GM18502 (cell line): ENCODE results near the gene GPR157.
A peak's percentile ranks its signal among the peaks of the same experiment; 100 is the strongest.
"Not testable (repeated sequence)": the region's sequence is repeated elsewhere in the genome, so short reads cannot be mapped to it uniquely, and the experiment has no call there.

Experiments
- ATAC-seq: cut with Tn5 transposase; IDR thresholded peaks from one replicate; pipeline ENCODE4 v1.9.1; 2021; ENCODE audit warnings: mild to moderate bottlenecking; ENCODE audit not compliant: unreplicated experiment, poor library complexity

The GPR157 gene

DNA sequence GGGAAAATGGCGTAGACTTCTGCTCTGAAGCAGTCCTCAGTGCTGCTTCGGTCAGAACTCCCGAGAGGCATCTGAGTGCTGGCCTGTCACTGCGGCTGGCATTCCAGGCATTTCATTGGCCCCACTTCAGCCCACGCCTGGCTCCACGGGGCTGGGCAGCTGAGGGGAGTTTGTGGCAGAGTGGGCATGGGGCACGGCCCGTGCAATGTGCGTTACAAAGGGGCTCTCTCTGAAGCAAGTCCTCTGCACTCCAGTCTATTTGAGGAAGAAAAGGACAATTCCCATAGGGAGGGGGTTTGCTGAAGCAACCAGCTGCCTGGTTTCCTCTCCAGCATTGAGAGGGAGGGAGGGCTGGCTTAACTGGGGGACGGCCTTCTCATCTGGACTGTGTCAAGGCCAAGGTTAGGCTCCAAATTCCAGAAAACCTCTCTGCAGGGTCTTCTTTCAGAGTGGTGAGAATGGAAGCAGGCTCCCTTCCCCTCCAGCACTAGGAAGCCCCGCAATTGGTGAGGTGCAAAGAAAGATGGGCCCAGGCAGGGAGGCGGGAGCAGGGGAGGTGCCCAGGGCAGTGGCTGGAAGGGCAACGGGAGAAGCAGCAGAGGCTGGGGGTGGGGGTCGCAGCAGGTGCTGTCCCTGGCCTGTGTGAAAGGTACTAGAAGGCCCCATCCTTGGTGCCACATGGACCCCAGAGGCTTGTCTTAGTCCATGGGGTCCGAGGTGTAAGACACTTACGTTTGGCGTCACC lies 21.1 kb upstream of the GPR157 start:
- no peak for ATAC-seq

DNA sequence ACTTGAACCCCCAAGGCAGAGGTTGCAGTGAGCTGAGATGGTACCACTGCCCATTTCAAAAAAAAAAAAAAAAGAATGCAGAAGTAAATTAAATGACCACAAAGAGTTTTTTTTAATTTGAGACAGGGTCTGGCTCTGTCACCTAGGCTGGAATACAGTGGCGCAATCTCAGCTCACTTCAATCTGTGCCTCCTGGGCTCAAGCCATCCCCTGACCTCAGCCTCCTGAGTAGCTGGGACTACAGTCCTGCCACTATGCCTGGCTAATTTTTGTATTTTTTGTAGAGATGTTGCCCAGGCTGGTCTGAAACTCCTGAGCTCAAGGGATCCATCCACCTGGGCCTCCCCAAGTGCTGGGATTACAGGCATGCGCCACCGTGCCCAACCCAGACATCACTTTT lies 20.2 kb upstream of the GPR157 start:
- no peak for ATAC-seq

DNA sequence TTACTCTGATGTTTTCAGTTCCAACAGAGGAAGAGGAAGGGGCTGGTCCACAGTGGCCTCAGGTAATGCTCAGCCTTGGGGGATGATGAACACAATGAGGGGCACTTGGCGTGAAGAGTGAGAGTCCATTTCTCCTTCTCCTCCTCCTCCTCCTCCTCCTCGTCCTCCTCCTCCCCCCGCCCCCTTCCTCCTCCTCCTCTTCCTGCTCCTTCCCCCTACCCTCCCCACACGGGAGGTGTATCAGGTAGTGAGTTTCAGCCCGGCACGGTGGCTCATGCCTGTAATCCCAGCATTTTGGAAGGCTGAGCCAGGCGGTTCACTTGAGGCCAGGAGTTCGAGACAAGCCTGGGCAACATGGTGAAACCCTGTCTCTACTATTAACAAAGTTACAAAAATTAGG lies 17.3 kb upstream of the GPR157 start:
- no peak for ATAC-seq

DNA sequence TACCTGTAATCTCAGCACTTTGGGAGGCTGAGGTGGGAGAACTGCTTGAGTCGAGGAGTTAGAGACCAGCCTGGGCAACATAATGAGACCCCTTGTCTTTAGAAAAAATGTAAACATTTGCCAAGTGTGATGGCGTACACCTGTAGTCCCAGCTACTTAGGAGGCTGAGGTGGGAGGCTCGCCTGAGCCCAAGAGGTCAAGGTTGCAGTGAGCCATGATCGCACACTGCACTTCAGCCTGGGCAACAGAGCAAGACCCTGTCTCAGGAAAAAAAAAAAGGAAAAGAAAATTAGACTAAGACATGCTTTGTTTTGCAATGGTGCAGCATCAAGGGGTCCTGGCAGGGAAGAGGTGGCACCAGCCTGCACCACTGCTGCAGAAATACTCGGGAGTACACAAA lies 16.8 kb upstream of the GPR157 start:
- no peak for ATAC-seq

DNA sequence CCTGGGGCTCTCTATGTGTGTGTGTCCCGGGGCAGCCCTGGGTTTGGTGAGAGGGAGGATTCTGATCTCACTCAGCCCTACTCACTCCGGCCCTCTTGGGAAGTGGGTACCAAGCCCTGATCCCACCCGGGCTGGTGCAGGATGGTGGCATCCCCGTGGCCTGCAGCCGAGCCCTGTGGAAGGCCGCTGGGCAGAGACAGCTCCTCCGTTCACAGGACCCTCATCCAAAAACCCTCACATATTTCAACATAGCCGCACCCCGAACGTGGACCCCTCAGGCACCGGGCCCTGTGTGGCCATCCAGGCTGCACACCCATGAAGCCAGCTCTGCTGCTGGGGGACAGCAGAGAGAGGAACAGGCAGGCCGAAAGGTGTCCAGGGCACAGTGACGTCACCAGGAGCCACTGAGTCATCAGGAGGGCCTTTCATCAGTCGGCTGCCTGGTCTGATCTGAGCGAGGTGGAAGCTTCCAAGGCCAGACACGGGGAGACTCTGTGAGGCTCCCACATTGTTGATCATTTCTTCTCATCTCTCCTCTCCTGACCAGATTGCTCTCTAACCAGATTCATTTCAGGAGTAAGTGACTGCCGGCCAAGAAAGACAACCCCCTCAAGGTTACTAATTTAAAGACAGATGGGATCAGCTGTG lies 16.2 kb upstream of the GPR157 start:
- no peak for ATAC-seq

DNA sequence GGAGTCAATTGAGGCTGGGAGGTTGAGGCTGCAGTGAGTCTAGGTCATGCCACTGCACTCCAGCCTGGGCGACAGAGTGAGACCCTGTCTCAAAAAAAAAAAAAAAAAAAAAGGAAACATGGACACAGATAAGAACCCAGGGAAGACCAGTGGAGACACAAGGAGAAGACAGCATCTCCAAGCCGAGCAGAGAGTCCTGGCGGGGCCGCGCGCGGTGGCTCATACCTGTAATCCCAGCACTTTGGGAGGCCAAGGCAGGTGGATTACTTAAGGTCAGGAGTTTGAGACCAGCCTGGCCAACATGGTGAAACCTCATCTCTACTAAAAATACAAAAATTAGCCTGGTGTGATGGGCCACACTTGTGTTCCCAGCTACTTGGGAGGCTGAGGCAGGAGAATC lies 15.6 kb upstream of the GPR157 start:
- not testable (repeated sequence) for ATAC-seq

DNA sequence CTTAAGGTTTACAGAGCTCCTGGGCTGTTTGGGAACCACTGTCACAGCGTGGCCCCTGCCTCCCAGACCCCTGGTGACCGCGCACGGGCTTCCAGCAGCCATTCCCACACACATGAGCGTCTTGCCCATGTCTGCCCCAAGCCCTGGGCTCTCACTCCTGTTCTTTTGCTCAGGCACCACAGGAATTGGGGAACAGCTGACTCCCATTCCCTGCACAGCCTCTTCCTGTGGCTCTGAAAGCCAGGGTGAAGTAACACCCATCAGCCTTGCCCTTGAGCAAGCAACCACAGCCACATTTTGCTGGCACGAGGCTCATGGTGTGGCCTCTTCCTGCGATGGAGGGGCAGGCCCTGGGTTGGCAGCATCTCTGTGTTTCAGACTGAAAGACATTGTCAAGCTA lies 14.3 kb upstream of the GPR157 start:
- ATAC-seq = no peak

DNA sequence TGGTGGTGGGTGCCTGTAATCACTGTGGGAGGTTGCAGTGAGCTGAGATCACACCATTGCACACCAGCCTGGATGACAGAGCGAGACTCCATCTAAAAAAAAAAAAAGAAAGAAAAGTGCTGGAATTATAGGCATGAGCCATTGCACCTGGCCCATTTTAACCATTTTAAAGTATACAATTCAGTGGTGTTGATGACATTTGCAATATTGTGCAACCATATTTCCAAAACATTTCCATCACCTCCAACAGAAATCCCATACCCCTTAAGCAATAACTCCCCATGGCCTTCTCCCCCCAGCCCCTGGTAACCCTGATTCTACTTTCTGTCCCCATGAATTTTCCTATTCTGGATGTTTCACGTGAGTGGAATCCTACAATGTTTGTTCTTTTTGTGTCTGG lies 11.0 kb upstream of the GPR157 start:
- no peak for ATAC-seq

DNA sequence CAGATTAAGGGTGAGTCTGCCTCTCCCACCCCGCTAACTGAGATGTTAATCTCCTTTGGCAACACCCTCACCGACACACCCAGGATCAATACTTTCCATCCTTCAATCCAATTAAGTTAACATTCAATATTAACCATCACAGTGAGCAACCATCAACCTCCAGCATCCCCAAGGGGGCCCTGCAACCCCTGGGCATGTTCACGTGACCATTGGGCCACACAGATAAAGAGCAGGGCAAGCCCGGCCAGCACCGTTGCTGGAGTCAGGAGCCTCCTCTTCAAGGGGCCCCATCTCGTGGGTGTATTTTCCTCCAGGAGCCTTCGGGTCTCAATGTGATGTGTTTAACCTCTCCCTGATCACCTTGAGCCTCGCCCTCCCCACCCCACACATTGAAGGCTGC lies 8.0 kb upstream of the GPR157 start:
- ATAC-seq = no peak

DNA sequence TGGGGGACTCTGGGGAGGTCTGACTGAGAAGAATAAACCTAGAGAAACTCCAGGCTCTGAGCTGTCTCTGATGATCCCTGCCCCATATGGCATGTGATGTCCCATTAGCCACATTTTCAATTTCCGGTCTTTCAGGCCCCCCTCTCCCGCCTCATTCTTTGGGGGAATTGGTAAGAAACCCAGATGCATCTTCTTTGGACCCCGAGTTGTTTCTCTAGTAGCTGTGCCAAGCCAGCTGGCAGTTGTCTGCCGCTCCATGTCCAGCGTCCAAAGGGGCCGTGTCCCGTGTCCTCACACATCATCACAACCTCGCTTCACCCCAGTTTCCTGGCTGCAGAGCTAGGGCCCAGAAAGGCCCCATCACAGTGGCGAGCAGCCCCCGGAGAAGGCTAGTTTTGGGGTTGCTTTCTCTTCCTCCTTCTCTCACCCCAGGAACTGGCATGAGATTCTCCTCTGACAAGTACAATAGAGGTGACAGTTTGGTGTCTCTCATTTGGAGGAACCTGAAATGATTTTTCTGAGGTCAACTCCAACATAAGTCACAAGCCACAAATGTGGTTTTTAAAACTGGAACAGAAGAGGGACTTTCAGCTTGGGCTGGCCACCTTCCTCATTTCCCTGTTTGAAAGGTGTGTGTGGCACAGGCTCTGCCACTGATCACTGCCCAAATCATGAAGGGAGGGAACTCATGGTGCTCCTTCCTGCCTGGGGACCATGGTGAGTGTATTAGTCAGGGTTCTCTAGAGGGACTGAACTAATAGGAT lies 6.4 kb upstream of the GPR157 start:
- ATAC-seq = no peak

DNA sequence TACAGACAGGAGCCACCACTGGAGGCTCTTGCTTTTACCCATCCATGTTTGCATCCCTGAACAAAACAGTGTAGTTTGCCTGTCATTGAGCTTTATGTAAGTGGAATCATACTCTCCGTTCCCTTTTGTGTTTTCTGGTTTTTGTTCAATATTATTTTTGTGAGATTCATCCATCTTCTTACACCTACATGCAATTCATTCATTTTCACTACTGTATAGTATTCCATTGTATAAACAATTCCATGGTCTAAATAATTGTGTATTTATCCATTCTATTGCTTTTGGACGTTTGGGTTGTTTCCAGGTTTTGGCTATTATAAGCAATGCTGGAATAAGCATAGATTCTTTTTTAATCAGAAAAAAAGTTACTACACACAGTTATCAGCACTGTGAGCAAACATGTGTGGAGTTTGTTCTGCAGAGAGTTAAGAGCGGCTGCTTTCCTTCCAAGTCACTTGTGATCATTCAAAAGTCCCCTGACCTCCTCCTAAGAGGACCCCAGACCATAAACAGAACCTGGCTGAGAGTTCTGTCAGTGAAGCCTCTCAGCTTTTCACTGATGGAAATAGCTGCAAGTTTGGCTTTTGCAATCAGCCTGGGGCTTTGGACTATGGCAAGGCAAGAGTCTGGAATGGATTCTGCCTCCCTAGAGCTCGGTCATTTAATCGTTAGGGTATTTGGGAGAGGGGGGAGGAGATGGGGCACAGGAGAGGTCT lies 5.1 kb upstream of the GPR157 start:
- ATAC-seq = no peak

DNA sequence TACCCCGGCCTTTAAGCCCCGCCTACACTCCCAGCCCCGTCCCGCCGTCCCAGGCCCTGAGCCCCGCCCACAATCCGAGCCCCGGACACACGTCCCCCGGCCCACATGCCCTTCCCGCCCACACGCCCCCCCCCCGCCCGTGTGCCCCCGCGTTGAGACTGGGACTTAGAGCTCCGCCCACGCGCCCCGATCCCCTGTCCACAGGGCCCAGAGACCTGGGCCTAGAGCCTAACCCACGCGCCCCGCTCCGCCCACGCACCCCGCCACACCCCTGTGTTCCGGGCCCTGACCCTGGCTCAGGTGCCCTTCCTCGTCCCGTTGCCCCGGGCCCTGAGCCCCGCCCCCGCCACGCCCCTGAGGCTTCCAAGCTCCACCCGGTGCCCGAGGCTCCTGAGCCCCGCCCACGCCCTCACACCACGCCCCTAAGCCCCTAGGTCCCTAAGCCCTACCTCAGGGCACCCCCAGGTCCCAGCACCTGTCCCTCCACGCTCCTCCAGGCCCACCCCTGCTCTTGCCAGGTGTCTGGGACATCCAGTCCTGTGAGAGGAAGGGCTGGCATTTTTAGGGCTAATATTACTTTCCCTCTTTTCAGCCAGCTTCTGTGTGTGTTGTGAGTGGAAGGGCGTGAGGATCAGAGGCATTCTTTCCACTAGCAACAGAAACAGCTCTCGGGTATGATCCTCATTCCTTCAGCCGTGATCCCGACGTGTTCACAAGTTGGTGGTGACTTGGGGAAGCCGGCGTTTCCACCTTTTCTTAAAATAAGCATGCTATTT lies 552 bp upstream of the GPR157 start:
- peak; percentile 73 for ATAC-seq

DNA sequence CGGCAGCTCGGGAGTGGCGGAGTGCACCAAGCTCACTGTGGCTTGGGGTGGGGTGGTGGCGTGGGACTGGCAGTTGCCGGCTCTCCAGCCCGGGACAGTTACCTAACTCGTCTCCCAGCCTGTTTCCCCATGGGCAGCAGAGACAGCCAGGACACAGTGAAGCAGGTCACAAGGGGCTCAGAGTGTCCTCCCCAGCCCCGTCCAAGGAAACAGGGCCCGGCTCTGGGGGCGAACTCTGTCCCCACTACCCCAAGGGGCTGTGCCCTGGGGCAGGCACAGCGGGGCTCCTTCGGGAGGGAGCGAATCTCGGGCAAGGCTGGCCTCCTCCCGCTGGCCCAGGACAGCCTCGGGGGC lies 759 bp downstream of the GPR157 start:
- ATAC-seq = no peak

DNA sequence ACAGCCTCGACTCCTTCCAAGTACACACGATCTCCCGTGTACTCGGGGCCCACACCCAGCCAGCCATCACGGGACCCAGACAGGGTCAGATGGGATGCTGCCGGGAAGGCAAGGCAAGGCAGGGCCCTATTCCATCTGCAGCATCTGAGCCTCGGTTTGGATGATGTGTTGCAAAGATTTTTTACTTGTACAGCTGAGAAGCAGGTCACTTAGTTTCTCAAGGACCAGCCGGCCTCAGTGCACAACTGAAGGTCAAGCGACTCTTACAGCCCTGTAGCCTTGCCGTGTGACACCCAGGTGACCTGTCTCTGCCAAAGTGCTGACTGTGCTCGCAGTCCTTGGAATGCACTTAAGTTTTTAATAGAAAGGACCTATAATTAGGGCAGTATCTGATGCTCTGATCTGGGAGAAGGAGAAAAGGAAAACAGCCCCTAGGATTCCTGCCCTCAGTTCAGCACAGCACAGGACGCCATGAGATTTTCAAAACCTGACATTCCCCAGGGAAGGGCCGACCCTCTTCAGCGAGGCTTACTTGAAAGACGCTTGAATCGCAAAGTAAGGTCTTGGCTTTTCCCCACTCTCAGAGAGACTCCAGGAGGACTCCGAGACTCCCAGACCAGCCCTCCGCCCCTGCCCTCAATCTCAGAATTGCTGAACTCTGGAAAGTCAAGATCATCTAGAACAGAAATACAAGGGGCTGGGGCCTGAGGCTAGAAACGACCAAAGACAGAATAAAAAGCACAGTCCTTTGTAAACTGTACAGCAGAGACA lies 1.3 kb downstream of the GPR157 start:
- no peak for ATAC-seq

DNA sequence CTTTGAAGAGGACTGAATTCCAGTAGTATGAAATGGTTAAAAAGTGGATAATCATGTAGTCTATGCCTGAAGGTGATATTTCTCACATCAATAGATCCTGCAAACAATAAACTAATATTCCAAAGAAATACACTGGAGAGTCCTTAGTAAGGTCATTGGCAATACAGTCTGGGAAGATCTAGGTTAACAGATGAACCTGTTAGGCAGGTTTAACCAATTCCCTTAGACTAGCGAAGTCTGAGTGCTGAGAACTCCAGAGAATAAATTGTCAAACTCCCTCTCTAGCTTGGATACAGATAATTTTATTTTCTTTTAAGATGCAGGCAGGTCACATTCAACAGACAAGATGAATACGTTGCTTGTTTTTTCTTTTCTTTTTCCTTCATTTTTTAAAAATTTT lies 2.4 kb downstream of the GPR157 start:
- ATAC-seq = no peak

DNA sequence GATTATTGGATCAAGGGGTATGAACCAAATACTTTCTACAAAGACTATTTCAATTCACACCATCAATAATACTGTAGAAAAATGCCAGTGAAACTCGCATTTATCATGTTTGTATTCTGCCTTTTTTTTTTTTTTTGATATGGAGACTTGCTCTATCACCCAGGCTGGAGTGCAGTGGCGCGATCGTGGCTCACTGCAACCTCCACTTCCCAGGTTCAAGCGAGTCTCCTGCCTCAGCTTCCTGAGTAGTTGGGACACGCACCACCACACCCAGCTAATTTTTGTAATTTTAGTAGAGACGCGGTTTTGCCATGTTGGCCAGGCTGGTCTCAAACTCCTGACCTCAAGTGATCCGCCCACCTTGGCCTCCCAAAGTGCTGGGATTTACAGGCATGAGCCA lies 3.1 kb downstream of the GPR157 start:
- not testable (repeated sequence) for ATAC-seq

DNA sequence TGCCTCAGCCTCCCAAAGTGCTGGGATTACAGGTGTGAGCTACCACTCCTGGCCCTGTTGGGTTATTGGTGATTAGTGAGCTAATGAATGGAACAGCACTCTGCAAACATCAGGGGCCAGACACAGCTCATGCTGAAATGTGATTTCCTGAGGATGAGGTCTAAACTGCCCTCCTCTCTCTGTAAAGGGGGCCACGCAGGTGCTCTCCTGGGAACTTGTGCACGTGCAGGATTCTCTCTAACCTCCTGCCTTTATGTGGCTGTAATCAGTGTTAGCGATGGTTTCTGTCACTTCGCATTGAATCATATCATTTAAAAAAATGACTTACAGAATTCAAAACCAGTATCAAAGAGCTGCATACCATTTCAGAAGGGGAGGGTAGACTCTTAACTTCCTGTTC lies 3.6 kb downstream of the GPR157 start:
- ATAC-seq = no peak

DNA sequence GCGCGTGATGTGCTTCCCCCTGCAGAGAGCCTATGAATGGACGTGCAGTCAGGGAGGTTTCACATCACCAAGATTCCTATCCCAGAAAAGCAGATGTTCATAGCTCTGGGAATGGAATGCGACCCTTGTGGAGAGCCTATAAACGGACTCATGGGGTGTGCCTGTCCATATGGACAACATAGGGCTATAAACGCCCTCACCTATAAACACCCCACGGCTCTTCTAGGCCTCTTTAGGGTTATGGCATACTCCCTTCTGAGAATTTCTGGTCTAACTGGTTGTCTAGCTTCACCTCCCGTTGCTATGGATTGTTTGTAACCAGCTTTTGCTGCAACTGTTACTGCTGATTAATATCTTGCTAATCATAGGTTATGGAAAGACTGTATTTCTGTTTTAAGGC lies 4.5 kb downstream of the GPR157 start:
- ATAC-seq = not testable (repeated sequence)

DNA sequence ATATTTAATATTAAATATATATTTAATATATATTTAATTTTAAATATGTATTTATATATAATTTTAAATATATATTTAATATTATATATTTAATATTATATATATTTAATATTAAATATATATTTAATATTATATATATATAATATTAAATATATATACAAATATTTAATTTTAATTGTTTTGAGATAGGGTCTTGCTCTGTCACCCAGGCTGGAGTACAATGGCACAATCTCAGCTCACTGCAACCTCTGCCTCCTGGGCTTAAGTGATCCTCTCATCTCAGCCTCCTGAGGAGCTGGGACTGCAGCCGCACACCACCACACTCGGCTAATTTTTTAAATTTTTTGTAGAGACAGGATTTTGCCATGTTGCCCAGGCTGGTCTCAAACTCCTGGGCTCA lies 5.2 kb downstream of the GPR157 start:
- not testable (repeated sequence) for ATAC-seq
